ENCODE measurements around the gene OR1K1.
"Not testable (repeated sequence)": the region's sequence is repeated elsewhere in the genome, so short reads cannot be mapped to it uniquely, and the experiment has no call there.

The OR1K1 gene

GRCh38 chr9:122822938-122823337 is 23.0 kb downstream of the OR1K1 start:
- TF ChIP-seq CTCF (IDR thresholded peaks at IDR 0.05; ENCODE audit: insufficient read depth, low read length, missing control alignments), result no peak
- no peak for DNase-seq (ENCODE audit: low read depth, low spot score)
- ChIA-PET CTCF (interaction anchor here (0.7 to 1.5 kb wide), 4 partner anchors 11 to 538 kb away, joined by 4 to 6 read pairs (median 4); no protein-coding TSS in a partner anchor), POLR2A (no interaction called here)
- no peak overlapping the region for H3K4me3 ChIP-seq (ENCODE audit: low read depth, low read length)

GRCh38 chr9:122827761-122828093 is 27.8 kb downstream of the OR1K1 start:
- DNase-seq (ENCODE audit: low read depth, low spot score), result no peak
- POLR2A ChIA-PET, result interaction anchor here (1.2 to 1.4 kb wide), 4 partner anchors 12 to 163 kb away, joined by 3 to 5 read pairs (median 4); partner anchors contain the start of gene RC3H2
- TF ChIP-seq CTCF (IDR thresholded peaks at IDR 0.05; ENCODE audit: insufficient read depth, low read length, missing control alignments), result no peak
- CTCF ChIA-PET, result interaction anchor here (0.9 to 2.4 kb wide), 5 partner anchors 9 to 704 kb away, joined by 3 to 6 read pairs (median 4); no protein-coding TSS in a partner anchor
- H3K4me3 ChIP-seq (ENCODE audit: low read depth, low read length), result peak overlapping the region; percentile 100

DNA sequence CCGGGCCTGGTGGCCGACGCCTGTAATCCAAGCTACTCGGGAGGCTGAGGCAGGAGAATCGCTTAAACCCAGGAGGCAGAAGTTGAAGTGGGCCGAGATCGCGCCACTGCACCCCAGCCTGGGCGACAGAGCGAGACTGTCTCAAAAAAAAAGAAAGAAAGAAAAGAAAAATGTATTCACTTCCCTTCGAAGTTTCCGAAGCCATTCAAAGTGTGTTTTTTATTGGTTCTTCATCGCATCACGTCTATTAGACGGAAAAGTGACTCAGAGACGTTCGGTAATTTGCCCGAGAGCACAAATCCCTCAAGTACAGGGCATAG is 29.0 kb downstream of the OR1K1 start:
- ChIA-PET POLR2A (interaction anchor here (0.6 to 1.4 kb wide), 5 partner anchors 10 to 525 kb away, joined by 3 to 6 read pairs (median 4); partner anchors contain the start of gene RC3H2), CTCF (interaction anchor here (2.4 kb wide), 1 partner anchor 521 kb away, joined by 6 read pairs; no protein-coding TSS in a partner anchor)
- peak overlapping the region; percentile 100 for H3K4me3 ChIP-seq (ENCODE audit: low read depth, low read length)
- DNase-seq (ENCODE audit: low read depth, low spot score), result not testable (repeated sequence)

GRCh38 chr9:122832194-122832593 is 32.3 kb downstream of the OR1K1 start:
- DNase-seq (ENCODE audit: low read depth, low spot score), result no peak
- POLR2A ChIA-PET, result no interaction called here
- no peak overlapping the region for H3K4me3 ChIP-seq (ENCODE audit: low read depth, low read length)
- TF ChIP-seq CTCF (IDR thresholded peaks at IDR 0.05; ENCODE audit: insufficient read depth, low read length, missing control alignments), result no peak
- CTCF ChIA-PET, result no interaction called here

- POLR2A ChIA-PET, result no interaction called here
- H3K4me3 ChIP-seq (ENCODE audit: low read depth, low read length), result no peak overlapping the region
- CTCF ChIA-PET, result interaction anchor here (0.6 to 1.6 kb wide), 3 partner anchors 9 to 515 kb away, joined by 3 to 7 read pairs (median 4); no protein-coding TSS in a partner anchor
- no peak for DNase-seq (ENCODE audit: low read depth, low spot score)
- TF ChIP-seq CTCF (IDR thresholded peaks at IDR 0.05; ENCODE audit: insufficient read depth, low read length, missing control alignments), result no peak
Measured at GRCh38 chr9:122835313-122835731, 35.4 kb downstream of the OR1K1 start.

- no peak overlapping the region for H3K4me3 ChIP-seq (ENCODE audit: low read depth, low read length)
- no peak for DNase-seq (ENCODE audit: low read depth, low spot score)
- POLR2A ChIA-PET, result no interaction called here
- CTCF ChIA-PET, result no interaction called here
- no peak for TF ChIP-seq CTCF (IDR thresholded peaks at IDR 0.05; ENCODE audit: insufficient read depth, low read length, missing control alignments)
Measured at GRCh38 chr9:122837266-122837850, 37.4 kb downstream of the OR1K1 start.

DNA sequence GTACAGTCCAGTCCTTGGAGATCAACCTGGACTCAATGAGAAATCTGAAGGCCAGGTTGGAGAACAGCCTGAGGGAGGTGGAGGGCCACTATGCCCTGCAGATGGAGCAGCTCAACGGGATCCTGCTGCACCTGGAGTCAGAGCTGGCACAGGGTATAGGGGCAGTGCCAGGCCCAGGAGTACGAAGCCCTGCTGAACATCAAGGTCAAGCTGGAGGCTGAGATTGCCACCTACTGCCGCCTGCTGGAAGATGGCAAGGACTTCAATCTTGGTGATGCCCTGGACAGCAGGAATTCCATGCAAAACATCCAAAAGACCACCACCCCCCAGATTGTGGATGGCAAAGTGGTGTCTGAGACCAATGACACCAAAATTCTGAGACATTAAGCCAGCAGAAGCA is 38.5 kb downstream of the OR1K1 start:
- CTCF ChIA-PET; DNase-seq (ENCODE audit: low read depth, low spot score); H3K4me3 ChIP-seq (ENCODE audit: low read depth, low read length): not testable (repeated sequence)
- POLR2A ChIA-PET, result interaction anchor here (0.6 kb wide), 1 partner anchor 153 kb away, joined by 6 read pairs; no protein-coding TSS in a partner anchor

Measured in AG04449 (cell line).